ENCODE results near the gene DACT1.

DACT1 gene

GRCh38 chr14:58666737-58667136 is 29.0 kb downstream of the DACT1 start:
- DNase-seq (ENCODE audit: low read depth): no peak

GRCh38 chr14:58667900-58668299 is 30.1 kb downstream of the DACT1 start:
- no peak for DNase-seq (ENCODE audit: low read depth)

- no peak for DNase-seq (ENCODE audit: low read depth)
Observed at GRCh38 chr14:58668848-58669480, 31.2 kb downstream of the DACT1 start.

GRCh38 chr14:58669556-58670200 is 31.9 kb downstream of the DACT1 start:
- DNase-seq (ENCODE audit: low read depth): no peak

GRCh38 chr14:58671024-58671423 is 33.3 kb downstream of the DACT1 start:
- no peak for DNase-seq (ENCODE audit: low read depth)

GRCh38 chr14:58671436-58671835 is 33.7 kb downstream of the DACT1 start:
- DNase-seq (ENCODE audit: low read depth): no peak

GRCh38 chr14:58673722-58674121 is 36.0 kb downstream of the DACT1 start:
- DNase-seq (ENCODE audit: low read depth): no peak

- no peak for DNase-seq (ENCODE audit: low read depth)
Observed at GRCh38 chr14:58677001-58677400, 39.2 kb downstream of the DACT1 start.

- no peak for DNase-seq (ENCODE audit: low read depth)
Observed at GRCh38 chr14:58677517-58677916, 39.8 kb downstream of the DACT1 start.

GRCh38 chr14:58677996-58678395 is 40.2 kb downstream of the DACT1 start:
- no peak for DNase-seq (ENCODE audit: low read depth)

GRCh38 chr14:58680698-58681097 is 42.9 kb downstream of the DACT1 start:
- no peak for DNase-seq (ENCODE audit: low read depth)

GRCh38 chr14:58687232-58687795 is 49.6 kb downstream of the DACT1 start:
- DNase-seq (ENCODE audit: low read depth): no peak

- no peak for DNase-seq (ENCODE audit: low read depth)
Observed at GRCh38 chr14:58690801-58691516, 53.2 kb downstream of the DACT1 start.

- DNase-seq (ENCODE audit: low read depth): no peak
Observed at GRCh38 chr14:58693048-58693447, 55.3 kb downstream of the DACT1 start.

GRCh38 chr14:58695514-58695913 is 57.8 kb downstream of the DACT1 start:
- DNase-seq (ENCODE audit: low read depth): no peak

GRCh38 chr14:58697266-58697929 is 59.6 kb downstream of the DACT1 start:
- DNase-seq (ENCODE audit: low read depth): no peak

All from stimulated activated CD8-positive, alpha-beta memory T cell treated with anti-CD3 and anti-CD28 coated beads, Interleukin-15, amount 100 ng/mL, for 1 hour (primary cell).